Measurements from ENCODE around the gene PLCD3. TPM values are rescaled to one million over a fixed set of nuclear protein-coding genes. Genes with fewer than 3 reads are reported as not detected.

Gene PLCD3
- total RNA-seq, 6 donors from 2014 or later = 24.2 to 65.6 (median 50.6) TPM

DNA sequence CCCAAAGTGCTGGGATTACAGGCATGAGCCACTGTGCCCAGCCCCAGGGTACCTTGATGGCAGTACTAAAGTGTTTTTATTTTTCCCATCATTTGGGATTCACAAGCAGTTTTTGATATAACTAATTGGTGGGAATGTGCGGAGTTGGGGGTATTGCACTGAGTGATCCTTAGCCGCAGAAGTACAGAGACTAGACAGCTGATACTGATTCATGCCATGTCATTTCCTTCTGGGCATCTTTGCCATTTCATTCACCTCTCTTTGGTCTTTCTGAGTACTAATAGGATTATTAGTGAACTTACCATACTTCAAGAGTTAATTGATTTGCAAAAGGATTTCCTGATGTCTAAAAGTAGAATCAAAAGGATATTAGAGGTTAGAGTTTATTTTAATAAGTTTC is 61.5 kb downstream of the PLCD3 start:
- H3K27ac ChIP-seq = no peak overlapping the region
- WGBS, 2 donors = 80 to 81% methylated on average over 2 of the region's 2 CpGs
- no peak for TF ChIP-seq POLR2AphosphoS5 (IDR thresholded peaks at IDR 0.05)
- TF ChIP-seq, protein P1, sequence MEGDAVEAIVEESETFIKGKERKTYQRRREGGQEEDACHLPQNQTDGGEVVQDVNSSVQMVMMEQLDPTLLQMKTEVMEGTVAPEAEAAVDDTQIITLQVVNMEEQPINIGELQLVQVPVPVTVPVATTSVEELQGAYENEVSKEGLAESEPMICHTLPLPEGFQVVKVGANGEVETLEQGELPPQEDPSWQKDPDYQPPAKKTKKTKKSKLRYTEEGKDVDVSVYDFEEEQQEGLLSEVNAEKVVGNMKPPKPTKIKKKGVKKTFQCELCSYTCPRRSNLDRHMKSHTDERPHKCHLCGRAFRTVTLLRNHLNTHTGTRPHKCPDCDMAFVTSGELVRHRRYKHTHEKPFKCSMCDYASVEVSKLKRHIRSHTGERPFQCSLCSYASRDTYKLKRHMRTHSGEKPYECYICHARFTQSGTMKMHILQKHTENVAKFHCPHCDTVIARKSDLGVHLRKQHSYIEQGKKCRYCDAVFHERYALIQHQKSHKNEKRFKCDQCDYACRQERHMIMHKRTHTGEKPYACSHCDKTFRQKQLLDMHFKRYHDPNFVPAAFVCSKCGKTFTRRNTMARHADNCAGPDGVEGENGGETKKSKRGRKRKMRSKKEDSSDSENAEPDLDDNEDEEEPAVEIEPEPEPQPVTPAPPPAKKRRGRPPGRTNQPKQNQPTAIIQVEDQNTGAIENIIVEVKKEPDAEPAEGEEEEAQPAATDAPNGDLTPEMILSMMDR (IDR thresholded peaks at IDR 0.05) = no peak

DNA sequence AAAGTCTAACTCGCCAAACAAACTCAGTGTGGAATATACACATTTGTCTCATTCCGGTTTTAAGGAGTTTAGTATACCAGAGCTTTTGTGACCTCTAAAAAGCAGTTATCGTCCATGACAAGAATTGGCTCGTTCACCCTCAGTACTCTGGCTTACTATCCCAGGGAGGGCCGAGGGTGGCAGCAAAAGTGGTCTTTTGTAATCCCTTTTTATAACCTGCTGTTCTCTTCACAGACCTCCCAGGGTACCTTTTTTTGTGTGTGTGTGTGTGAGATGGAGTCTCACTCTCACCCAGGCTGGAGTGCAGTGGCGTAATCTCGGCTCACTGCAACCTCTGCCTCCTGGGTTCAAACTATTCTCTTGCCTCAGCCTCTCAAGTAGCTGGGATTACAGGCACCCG is 62.3 kb downstream of the PLCD3 start:
- peaks cover 6 to 13% (median 8%) of the 10 kb centered on the region in 4 donors for H3K4me1 ChIP-seq
- ATAC-seq (ENCODE audit: low FRiP score in 2 of 2) = no peak
- no peaks in the 10 kb centered on the region for H3K27me3 ChIP-seq
- no peaks in the 10 kb centered on the region for H3K9me3 ChIP-seq
- TF ChIP-seq POLR2AphosphoS5 (IDR thresholded peaks at IDR 0.05) (no peak), POLR2A (IDR thresholded peaks at IDR 0.05) (no peak)
- TF ChIP-seq, protein P1 (IDR thresholded peaks at IDR 0.05) = no peak
- DNase-seq = no peak
- no peak overlapping the region for H3K27ac ChIP-seq
- 91 to 95% methylated on average over 8 of the region's 8 CpGs for WGBS, 2 donors
- no peak overlapping the region for H3K4me3 ChIP-seq
- peaks cover 3 to 40% (median 18%) of the 10 kb centered on the region in 4 donors for H3K36me3 ChIP-seq

More for the DNA sequence above, 61.5 kb downstream of the PLCD3 start:
- DNase-seq (no peak), ATAC-seq (ENCODE audit: low FRiP score in 2 of 2) (no peak)
- no peak overlapping the region for H3K4me3 ChIP-seq
- peaks cover 3 to 41% (median 18%) of the 10 kb centered on the region in 4 donors for H3K36me3 ChIP-seq
- H3K9me3 ChIP-seq = no peaks in the 10 kb centered on the region
- peaks cover 4 to 6% (median 6%) of the 10 kb centered on the region in 4 donors for H3K4me1 ChIP-seq
- no peaks in the 10 kb centered on the region for H3K27me3 ChIP-seq

DNA sequence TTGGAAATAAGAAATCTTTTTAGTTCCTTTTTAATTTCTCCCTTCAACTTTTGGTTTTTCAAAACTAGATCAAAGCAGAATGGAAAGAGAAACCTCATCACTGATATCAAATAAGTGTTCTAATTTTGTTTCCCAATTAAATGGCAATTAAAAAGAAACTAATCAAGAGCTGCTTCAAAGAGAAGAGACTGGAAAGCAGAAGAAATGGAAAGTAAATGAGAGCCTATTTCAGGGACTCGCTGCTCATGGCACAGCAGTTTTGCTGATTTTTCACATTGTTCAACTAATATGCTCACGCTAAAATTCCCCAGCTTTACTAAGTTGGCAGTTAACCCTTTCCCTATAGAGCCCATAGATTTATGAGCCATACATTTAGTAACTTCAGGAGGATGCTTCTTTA is 64.7 kb downstream of the PLCD3 start:
- Histone ChIP-seq H3K9me3 (no peaks in the 10 kb centered on the region), H3K4me1 (peaks cover 18 to 36% (median 27%) of the 10 kb centered on the region in 4 donors), H3K36me3 (peaks cover 0 to 27% (median 10%) of the 10 kb centered on the region in 4 donors), H3K4me3 (no peak overlapping the region), H3K27ac (no peak overlapping the region), H3K27me3 (no peaks in the 10 kb centered on the region)
- no peak for ATAC-seq (ENCODE audit: low FRiP score in 2 of 2)
- WGBS, 2 donors = 74 to 87% methylated on average over 2 of the region's 2 CpGs
- TF ChIP-seq, protein P1 (IDR thresholded peaks at IDR 0.05) = no peak
- TF ChIP-seq POLR2AphosphoS5 (IDR thresholded peaks at IDR 0.05) = no peak
- no peak for TF ChIP-seq EP300 (IDR thresholded peaks at IDR 0.05)
- TF ChIP-seq POLR2A (IDR thresholded peaks at IDR 0.05) = no peak
- no peak for DNase-seq

DNA sequence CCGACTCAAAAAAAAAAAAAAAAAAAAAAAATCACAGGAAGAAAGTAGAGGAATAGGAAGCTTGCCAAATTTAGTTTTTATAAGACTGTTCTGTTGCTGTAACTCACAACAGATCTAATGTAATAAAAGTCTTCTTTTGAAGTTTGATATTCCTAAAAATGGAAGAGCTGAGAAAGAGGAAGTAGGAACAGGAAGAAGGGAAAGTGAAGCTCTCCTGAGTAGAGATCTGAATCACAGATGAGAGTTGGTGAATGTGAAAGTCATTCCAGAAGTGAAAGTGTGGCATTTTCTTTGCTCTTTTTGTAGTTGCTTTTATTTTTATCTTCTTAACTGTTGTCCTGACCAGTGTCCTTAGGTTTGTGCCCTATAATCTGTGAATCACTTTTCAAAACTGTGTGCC is 69.1 kb downstream of the PLCD3 start:
- no peak overlapping the region for H3K4me3 ChIP-seq
- H3K9me3 ChIP-seq = no peaks in the 10 kb centered on the region
- peak overlapping the region in 1 of 4 donors; percentile 15 for H3K27ac ChIP-seq
- ATAC-seq (ENCODE audit: low FRiP score in 2 of 2) (no peak), DNase-seq (no peak)
- TF ChIP-seq POLR2A (IDR thresholded peaks at IDR 0.05) = no peak
- no peaks in the 10 kb centered on the region for H3K27me3 ChIP-seq
- H3K4me1 ChIP-seq = peaks cover 40 to 63% (median 48%) of the 10 kb centered on the region in 4 donors
- WGBS, 2 donors = 48 to 64% methylated on average over 1 of the region's 1 CpG
- peaks cover 0 to 11% (median 0%) of the 10 kb centered on the region in 4 donors for H3K36me3 ChIP-seq

DNA sequence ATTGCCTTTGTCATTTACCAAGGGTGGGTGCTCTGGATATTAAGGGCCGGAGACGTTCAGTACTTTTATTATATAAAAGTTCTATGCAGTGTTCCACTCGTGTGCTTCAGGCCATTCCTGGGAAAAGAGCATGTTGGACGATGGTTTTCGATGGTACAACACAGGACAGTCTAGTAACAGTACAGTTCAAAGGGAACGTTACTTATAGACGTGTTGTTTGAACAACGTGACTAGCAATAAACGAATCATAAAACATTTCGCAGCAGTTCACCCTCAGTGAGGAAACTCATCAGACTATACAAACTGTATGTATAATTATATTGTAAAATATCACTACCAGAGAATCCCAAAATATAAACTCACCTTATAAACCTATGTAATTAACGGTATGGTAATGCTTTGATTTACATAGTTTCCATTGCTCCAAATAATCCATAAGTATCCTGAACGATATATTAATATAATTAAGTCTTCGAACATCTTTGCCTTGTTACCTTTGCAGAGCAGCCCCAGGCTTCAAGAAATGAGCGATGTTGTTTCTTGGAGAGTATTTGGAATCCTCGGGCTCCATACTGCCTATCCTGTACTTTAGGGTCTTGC is 70.6 kb downstream of the PLCD3 start:
- TF ChIP-seq POLR2AphosphoS5 (IDR thresholded peaks at IDR 0.05) = no peak
- no peak for TF ChIP-seq POLR2A (IDR thresholded peaks at IDR 0.05)
- no peak for TF ChIP-seq EP300 (IDR thresholded peaks at IDR 0.05)
- TF ChIP-seq, protein P1 (IDR thresholded peaks at IDR 0.05) = no peak
- peaks cover 0 to 5% (median 0%) of the 10 kb centered on the region in 4 donors for H3K36me3 ChIP-seq
- H3K9me3 ChIP-seq = no peaks in the 10 kb centered on the region
- no peaks in the 10 kb centered on the region for H3K27me3 ChIP-seq
- 13 to 15% methylated on average over 15 of the region's 15 CpGs for WGBS, 2 donors
- peaks cover 39 to 63% (median 48%) of the 10 kb centered on the region in 4 donors for H3K4me1 ChIP-seq
- peak overlapping the region; percentile 42 to 84 (median 70) for H3K4me3 ChIP-seq
- ATAC-seq (ENCODE audit: low FRiP score in 2 of 2) (no peak), DNase-seq (no peak)
- peak overlapping the region; percentile 79 to 97 (median 88) for H3K27ac ChIP-seq

Measured in upper lobe of left lung (tissue), 6 donors.